Chondrocyte (in vitro differentiated cells): ENCODE measurements around the gene STRADA. TPM values are rescaled to one million over a fixed set of nuclear protein-coding genes. Genes with fewer than 3 reads are reported as not detected.

Source experiments
- DNase-seq: peaks from one replicate; pipeline ENCODE4 v3.0.0; 2021; ENCODE audit warnings: mixed read lengths, low spot score
- H3K27ac Mint-ChIP-seq: one replicate; pipeline ENCODE4 v1.8.0; 2021; ENCODE audit warnings: mild to moderate bottlenecking, moderate library complexity, mixed read lengths; ENCODE audit not compliant: unreplicated experiment
- H3K27me3 Mint-ChIP-seq: 2 replicates; pipeline ENCODE4 v1.8.0; 2021; ENCODE audit warnings: low read depth, mixed read lengths
- H3K36me3 Mint-ChIP-seq: 2 replicates; pipeline ENCODE4 v1.8.0; 2021; ENCODE audit warnings: low read depth, mixed read lengths
- H3K4me1 Mint-ChIP-seq: 2 replicates; pipeline ENCODE4 v1.8.0; 2021; ENCODE audit warnings: low read depth, mild to moderate bottlenecking, mixed read lengths
- H3K4me3 Mint-ChIP-seq: one replicate; pipeline ENCODE4 v1.8.0; 2021; ENCODE audit warnings: mild to moderate bottlenecking, moderate library complexity, mixed read lengths; ENCODE audit not compliant: unreplicated experiment
- H3K9me3 Mint-ChIP-seq: 2 replicates; pipeline ENCODE4 v1.8.0; 2021; ENCODE audit warnings: low read depth, mixed read lengths
- total RNA-seq: library from RNA; stranded (reverse); gene quantifications from 3 replicates; pipeline ENCODE4 v1.2.1, GENCODE V29; 2021
- TF ChIP-seq, protein P1 (sequence below): fragments of 200-600 bp; sonication (generic); IDR thresholded peaks from 2 replicates; pipeline ENCODE4 v1.5.0; 2021; ENCODE audit warnings: antibody characterized with exemption, mild to moderate bottlenecking, moderate library complexity

STRADA gene
- total RNA-seq, 1 donor from 2014 or later = 27.1 TPM

DNA sequence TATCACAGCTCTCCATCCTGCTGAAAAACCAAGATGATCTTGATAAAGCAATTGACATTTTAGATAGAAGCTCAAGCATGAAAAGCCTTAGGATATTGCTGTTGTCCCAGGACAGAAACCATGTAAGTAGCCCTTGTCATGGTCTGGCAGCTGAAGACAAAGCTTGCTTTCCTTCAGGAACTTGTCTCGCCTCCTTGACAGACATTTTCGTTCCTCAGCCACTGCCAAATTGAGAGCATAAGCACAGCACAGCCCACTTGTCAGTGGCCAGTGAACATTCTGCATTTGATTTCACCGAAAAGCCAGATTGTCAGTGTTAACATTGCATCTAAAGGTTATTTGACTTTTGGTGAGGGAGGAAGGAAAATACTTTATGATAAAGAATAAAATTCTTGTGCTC is 83.8 kb downstream of the STRADA start:
- H3K4me3 Mint-ChIP-seq = no peak overlapping the region
- DNase-seq = no peak
- no peaks in the 10 kb centered on the region for H3K4me1 Mint-ChIP-seq
- H3K27me3 Mint-ChIP-seq = no peaks in the 10 kb centered on the region
- H3K9me3 Mint-ChIP-seq = no peaks in the 10 kb centered on the region
- no peak overlapping the region for H3K27ac Mint-ChIP-seq
- TF ChIP-seq, protein P1, sequence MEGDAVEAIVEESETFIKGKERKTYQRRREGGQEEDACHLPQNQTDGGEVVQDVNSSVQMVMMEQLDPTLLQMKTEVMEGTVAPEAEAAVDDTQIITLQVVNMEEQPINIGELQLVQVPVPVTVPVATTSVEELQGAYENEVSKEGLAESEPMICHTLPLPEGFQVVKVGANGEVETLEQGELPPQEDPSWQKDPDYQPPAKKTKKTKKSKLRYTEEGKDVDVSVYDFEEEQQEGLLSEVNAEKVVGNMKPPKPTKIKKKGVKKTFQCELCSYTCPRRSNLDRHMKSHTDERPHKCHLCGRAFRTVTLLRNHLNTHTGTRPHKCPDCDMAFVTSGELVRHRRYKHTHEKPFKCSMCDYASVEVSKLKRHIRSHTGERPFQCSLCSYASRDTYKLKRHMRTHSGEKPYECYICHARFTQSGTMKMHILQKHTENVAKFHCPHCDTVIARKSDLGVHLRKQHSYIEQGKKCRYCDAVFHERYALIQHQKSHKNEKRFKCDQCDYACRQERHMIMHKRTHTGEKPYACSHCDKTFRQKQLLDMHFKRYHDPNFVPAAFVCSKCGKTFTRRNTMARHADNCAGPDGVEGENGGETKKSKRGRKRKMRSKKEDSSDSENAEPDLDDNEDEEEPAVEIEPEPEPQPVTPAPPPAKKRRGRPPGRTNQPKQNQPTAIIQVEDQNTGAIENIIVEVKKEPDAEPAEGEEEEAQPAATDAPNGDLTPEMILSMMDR = no peak
- peaks cover 24% of the 10 kb centered on the region for H3K36me3 Mint-ChIP-seq

DNA sequence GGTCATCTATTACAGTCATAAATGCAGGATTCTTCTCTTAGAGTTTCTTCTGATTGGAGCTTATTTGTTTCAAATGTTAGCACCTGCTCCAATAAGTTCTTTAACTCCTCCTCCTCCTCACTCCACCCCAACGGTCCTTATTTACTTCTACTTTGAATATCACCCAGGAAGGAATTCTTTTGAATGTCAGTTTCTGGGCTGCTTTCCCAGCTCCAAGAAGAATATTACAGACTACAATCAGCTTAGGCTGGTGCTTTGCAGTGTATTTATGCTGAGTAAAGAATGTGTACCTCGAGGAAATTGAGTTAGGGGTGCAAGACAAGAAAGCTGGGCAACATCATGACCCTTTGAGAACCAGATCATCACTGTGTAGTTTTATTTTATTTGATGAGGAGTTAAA is 88.5 kb downstream of the STRADA start:
- no peaks in the 10 kb centered on the region for H3K9me3 Mint-ChIP-seq
- no peak overlapping the region for H3K27ac Mint-ChIP-seq
- DNase-seq = no peak
- TF ChIP-seq, protein P1 = no peak
- H3K4me3 Mint-ChIP-seq = no peak overlapping the region
- H3K36me3 Mint-ChIP-seq = peaks cover 20% of the 10 kb centered on the region
- no peaks in the 10 kb centered on the region for H3K27me3 Mint-ChIP-seq
- no peaks in the 10 kb centered on the region for H3K4me1 Mint-ChIP-seq

Other genes starting within 250 kb of the STRADA start
- not detected in 3 replicates for gene KCNH6, start 218.4 kb downstream of the STRADA start, total RNA-seq
- gene DCAF7, start 191.3 kb downstream of the STRADA start, total RNA-seq = 66.2 to 70.4 TPM (median 69.3 TPM) in 3 replicates
- gene TACO1, start 140.9 kb downstream of the STRADA start, total RNA-seq = 17.3 to 19.3 TPM (median 18.3 TPM) in 3 replicates
- 35.8 to 38.2 TPM (median 37.7 TPM) in 3 replicates for gene MAP3K3, start 119.4 kb downstream of the STRADA start, total RNA-seq
- 24.7 to 33.3 TPM (median 32.2 TPM) in 3 replicates for gene LIMD2, start 41.7 kb downstream of the STRADA start, total RNA-seq
- gene CCDC47, start 31.8 kb upstream of the STRADA start, total RNA-seq = 63.5 to 65.1 TPM (median 64.9 TPM) in 3 replicates
- 94.6 to 120 TPM (median 99.0 TPM) in 3 replicates for gene DDX42, start 32.4 kb upstream of the STRADA start, total RNA-seq
- 92.3 to 112 TPM (median 94.9 TPM) in 3 replicates for gene PSMC5, start 85.6 kb upstream of the STRADA start, total RNA-seq
- gene FTSJ3, start 85.9 kb upstream of the STRADA start, total RNA-seq = 26.5 to 41.4 TPM (median 27.9 TPM) in 3 replicates
- gene SMARCD2, start 100.9 kb upstream of the STRADA start, total RNA-seq = 30.7 to 35.1 TPM (median 34.6 TPM) in 3 replicates
- gene CSH2, start 131.9 kb upstream of the STRADA start, total RNA-seq = 6.9 TPM in 1 of 3 replicates, not detected in the others
- gene GH2, start 140.1 kb upstream of the STRADA start, total RNA-seq = not detected in 3 replicates
- 14.0 TPM in 1 of 3 replicates, not detected in the others for gene CSH1, start 154.8 kb upstream of the STRADA start, total RNA-seq
- 0.68 TPM in 1 of 3 replicates, not detected in the others for gene CSHL1, start 169.5 kb upstream of the STRADA start, total RNA-seq
- not detected in 3 replicates for gene GH1, start 177.0 kb upstream of the STRADA start, total RNA-seq
- gene CD79B, start 190.5 kb upstream of the STRADA start, total RNA-seq = not detected in 3 replicates
- gene SCN4A, start 231.1 kb upstream of the STRADA start, total RNA-seq = not detected in 3 replicates